ENCODE results near the gene ECEL1. TPM values are rescaled to one million over a fixed set of nuclear protein-coding genes. Genes with fewer than 3 reads are reported as not detected.

ECEL1 gene
- total and polyA plus RNA-seq, 2 of the 4 experiments (the other 2 are of a cell fraction): not detected

DNA sequence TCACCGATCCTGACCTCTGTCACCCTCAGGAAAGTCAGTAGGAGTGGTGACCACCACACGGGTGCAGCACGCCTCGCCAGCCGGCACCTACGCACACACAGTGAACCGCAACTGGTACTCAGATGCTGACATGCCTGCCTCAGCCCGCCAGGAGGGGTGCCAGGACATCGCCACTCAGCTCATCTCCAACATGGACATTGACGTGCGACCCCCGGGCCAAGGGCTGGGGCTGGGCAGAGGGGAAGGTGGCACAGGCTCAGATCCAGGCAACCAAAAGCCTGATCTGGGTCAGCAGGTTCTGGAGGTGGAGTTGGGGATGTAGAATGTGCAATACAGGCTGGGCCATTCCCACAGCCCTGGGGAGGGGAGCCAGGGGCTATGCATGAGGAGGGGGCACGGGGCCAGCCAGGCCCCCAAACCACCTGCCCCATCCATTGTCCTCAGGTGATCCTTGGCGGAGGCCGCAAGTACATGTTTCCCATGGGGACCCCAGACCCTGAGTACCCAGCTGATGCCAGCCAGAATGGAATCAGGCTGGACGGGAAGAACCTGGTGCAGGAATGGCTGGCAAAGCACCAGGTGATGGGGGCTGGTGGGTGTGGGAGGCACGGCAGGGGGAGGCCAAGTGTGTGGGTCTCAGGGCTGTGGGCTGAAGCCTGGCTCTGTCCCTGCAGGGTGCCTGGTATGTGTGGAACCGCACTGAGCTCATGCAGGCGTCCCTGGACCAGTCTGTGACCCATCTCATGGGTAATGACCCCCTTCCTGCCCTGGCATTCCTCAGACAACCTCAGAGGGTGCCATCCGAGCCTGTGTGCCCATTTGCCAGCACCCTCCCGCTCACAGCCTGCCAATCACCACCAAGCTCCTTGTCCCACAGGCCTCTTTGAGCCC lies 30.3 kb downstream of the ECEL1 start (continued):
- TF ChIP-seq, protein P1, sequence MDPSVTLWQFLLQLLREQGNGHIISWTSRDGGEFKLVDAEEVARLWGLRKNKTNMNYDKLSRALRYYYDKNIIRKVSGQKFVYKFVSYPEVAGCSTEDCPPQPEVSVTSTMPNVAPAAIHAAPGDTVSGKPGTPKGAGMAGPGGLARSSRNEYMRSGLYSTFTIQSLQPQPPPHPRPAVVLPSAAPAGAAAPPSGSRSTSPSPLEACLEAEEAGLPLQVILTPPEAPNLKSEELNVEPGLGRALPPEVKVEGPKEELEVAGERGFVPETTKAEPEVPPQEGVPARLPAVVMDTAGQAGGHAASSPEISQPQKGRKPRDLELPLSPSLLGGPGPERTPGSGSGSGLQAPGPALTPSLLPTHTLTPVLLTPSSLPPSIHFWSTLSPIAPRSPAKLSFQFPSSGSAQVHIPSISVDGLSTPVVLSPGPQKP (IDR thresholded peaks at IDR 0.05; ENCODE audit: borderline replicate concordance, low read depth, low read length): no peak

DNA sequence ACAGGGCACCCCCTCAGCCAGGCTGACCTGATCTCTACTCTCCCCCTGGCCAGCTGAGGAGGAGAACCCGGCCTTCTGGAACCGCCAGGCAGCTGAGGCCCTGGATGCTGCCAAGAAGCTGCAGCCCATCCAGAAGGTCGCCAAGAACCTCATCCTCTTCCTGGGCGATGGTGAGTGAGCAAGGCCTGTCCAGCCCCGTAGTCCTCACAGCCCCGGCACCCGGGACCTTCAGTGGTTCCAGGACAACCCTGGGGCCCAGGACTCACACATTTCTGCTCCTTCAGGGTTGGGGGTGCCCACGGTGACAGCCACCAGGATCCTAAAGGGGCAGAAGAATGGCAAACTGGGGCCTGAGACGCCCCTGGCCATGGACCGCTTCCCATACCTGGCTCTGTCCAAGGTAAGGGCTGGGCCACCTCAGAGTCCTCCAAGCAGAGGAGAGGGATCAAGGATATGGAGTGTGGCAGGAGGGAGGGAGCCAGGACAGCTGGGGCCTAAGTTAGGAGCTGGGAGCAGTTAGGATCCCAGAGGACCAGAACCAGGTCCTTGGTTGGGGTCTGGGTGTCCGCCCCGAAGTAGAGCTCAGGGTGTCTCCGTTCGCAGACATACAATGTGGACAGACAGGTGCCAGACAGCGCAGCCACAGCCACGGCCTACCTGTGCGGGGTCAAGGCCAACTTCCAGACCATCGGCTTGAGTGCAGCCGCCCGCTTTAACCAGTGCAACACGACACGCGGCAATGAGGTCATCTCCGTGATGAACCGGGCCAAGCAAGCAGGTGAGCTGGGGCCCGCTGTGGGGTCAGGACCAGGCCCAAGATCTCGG lies 31.1 kb downstream of the ECEL1 start:
- CTCF ChIA-PET: no interaction called here
- Histone ChIP-seq H2BK5ac (ENCODE audit: low read depth, low read length, poor library complexity, severe bottlenecking) (no peak overlapping the region), H2AFZ (replicated peaks; ENCODE audit: low read length, poor library complexity) (no peak overlapping the region), H3K9ac (ENCODE audit: low read depth, low read length) (no peak overlapping the region), H2AK5ac (ENCODE audit: low read depth, low read length) (no peak overlapping the region), H3K4me3 (ENCODE audit: insufficient read depth, low read depth, low read length) (no peak overlapping the region), H3K18ac (ENCODE audit: low read depth, low read length) (no peak overlapping the region), H3K4me2 (ENCODE audit: low read depth, low read length) (no peak overlapping the region), H4K8ac (ENCODE audit: low read depth in 2 of 2, low read length in 2 of 2) (no peak overlapping the region), H3K23ac (ENCODE audit: low read depth, low read length) (no peak overlapping the region), H2BK15ac (ENCODE audit: low read depth, low read length) (no peak overlapping the region), H3K27me3 (ENCODE audit: control insufficient read depth, insufficient read depth, low read length) (peaks cover 24% of the 10 kb centered on the region; the same call in 1 of the 2 replicates), H3K9me1 (ENCODE audit: insufficient read depth, low read length) (no peaks in the 10 kb centered on the region), H3K56ac (ENCODE audit: extremely low read depth, insufficient read depth, low read length) (no peak overlapping the region), H3K4ac (ENCODE audit: low read depth, low read length) (no peak overlapping the region), H3K14ac (replicated peaks; ENCODE audit: low read depth, low read length) (no peak overlapping the region), H2BK120ac (ENCODE audit: low read depth, low read length) (no peak overlapping the region), H3K9me3 (ENCODE audit: control insufficient read depth, insufficient read depth, low read length) (no peaks in the 10 kb centered on the region), H3K4me1 (ENCODE audit: control insufficient read depth, insufficient read depth, low read length) (no peaks in the 10 kb centered on the region), H2AK9ac (replicated peaks; ENCODE audit: low read depth, low read length, poor library complexity) (no peak overlapping the region), H4K5ac (ENCODE audit: low read depth, low read length) (no peak overlapping the region), H3K27ac (ENCODE audit: insufficient read depth, low read length) (no peak overlapping the region), H3K36me3 (ENCODE audit: control insufficient read depth, insufficient read depth, low read length) (no peaks in the 10 kb centered on the region), H2BK20ac (ENCODE audit: low read depth, low read length) (no peak overlapping the region), H4K20me1 (ENCODE audit: insufficient read depth, low read length) (no peaks in the 10 kb centered on the region), H4K91ac (ENCODE audit: insufficient read depth, low read depth, low read length) (no peak overlapping the region), H3K79me1 (ENCODE audit: low read depth in 1 of 2, low read length in 2 of 2) (no peaks in the 10 kb centered on the region)
- POLR2A ChIA-PET (ENCODE audit: unreplicated experiment): no interaction called here
- dilution Hi-C loops (cut with HindIII; ENCODE audit: low sequenced_read_pairs, unreplicated experiment): no loop called here
- ATAC-seq (ENCODE audit: low read depth) (no peak), DNase-seq (no peak)
- in situ Hi-C loops (cut with MboI; ENCODE audit: low sequenced_read_pairs): no loop called here
- BruUV-seq (replicated peaks): no TSS peak
- 82% methylated on average over 18 of the region's 27 CpGs; no CpG with 5 or more reads in 1 of the 2 experiments for WGBS, 2 experiments (ENCODE audit: extremely low coverage in 2 of 2, insufficient read length in 1 of 2)
- intact Hi-C loops (cut with micrococcal nuclease): no loop called here
- TF ChIP-seq SMC3 (IDR thresholded peaks at IDR 0.05; ENCODE audit: low read depth, low read length): no peak
- TF ChIP-seq MAFK (IDR thresholded peaks at IDR 0.05; ENCODE audit: low read depth, low read length): no peak
- TF ChIP-seq CEBPB (IDR thresholded peaks at IDR 0.05; ENCODE audit: low read depth, low read length): no peak
- TF ChIP-seq FOS (IDR thresholded peaks at IDR 0.05; ENCODE audit: low read depth, low read length): no peak
- no peak for TF ChIP-seq RCOR1 (IDR thresholded peaks at IDR 0.05; ENCODE audit: insufficient replicate concordance, low read length)
- TF ChIP-seq, protein P2, sequence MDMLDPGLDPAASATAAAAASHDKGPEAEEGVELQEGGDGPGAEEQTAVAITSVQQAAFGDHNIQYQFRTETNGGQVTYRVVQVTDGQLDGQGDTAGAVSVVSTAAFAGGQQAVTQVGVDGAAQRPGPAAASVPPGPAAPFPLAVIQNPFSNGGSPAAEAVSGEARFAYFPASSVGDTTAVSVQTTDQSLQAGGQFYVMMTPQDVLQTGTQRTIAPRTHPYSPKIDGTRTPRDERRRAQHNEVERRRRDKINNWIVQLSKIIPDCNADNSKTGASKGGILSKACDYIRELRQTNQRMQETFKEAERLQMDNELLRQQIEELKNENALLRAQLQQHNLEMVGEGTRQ (IDR thresholded peaks at IDR 0.05; ENCODE audit: low read depth, low read length): no peak
- TF ChIP-seq, protein P1 (IDR thresholded peaks at IDR 0.05; ENCODE audit: borderline replicate concordance, low read depth, low read length): no peak
- TF ChIP-seq POLR2A (IDR thresholded peaks at IDR 0.05; ENCODE audit: low read depth, low read length): no peak
- TF ChIP-seq BHLHE40 (IDR thresholded peaks at IDR 0.05; ENCODE audit: low read depth, low read length): no peak
- no peak for TF ChIP-seq CHD1 (IDR thresholded peaks at IDR 0.05; ENCODE audit: low read depth, low read length)
- no peak for TF ChIP-seq NFE2L2 (IDR thresholded peaks at IDR 0.05; ENCODE audit: low read depth, low read length)
- TF ChIP-seq RAD21 (IDR thresholded peaks at IDR 0.05; ENCODE audit: low read length): no peak
